ENCODE results near the gene SHROOM1.

- TF ChIP-seq CTCF (conservative IDR thresholded peaks at IDR 0.05; ENCODE audit: low read depth in 2 of 2) = no peak; a peak in 1 of 4 replicates
- no peak for TF ChIP-seq EZH2 (IDR thresholded peaks at IDR 0.05; ENCODE audit: low read depth, unreplicated experiment)
- no peak for TF ChIP-seq JUNB (IDR thresholded peaks at IDR 0.05; ENCODE audit: unreplicated experiment)
- TF ChIP-seq POLR2AphosphoS5 (IDR thresholded peaks at IDR 0.05; ENCODE audit: low read depth) = no peak
- TF ChIP-seq ZNF114 (CRISPR knock-in tag; IDR thresholded peaks at IDR 0.05) = no peak
- no peak for TF ChIP-seq CREB1 (CRISPR knock-in tag; IDR thresholded peaks at IDR 0.05; ENCODE audit: low read depth)
These were observed 6.9 kb downstream of the SHROOM1 start for GRCh38 chr5:132823481-132824050.
